Neural cell (in vitro differentiated cells): ENCODE data around the gene PCNX4.

Experiments
- EP300 ChIP-seq: fragments of 450-650 bp; conservative IDR thresholded peaks from 2 replicates; pipeline ENCODE4 v1.6.1; 2014; ENCODE audit warnings: antibody characterized with exemption, mild to moderate bottlenecking, moderate library complexity; ENCODE audit not compliant: poor library complexity, severe bottlenecking
- EZH2 ChIP-seq: fragments of 200-600, 300-800 bp; shearing (Covaris generic), sonication (generic); IDR thresholded peaks from 2 replicates; pipeline ENCODE4 v1.6.1; 2014; ENCODE audit warnings: antibody characterized with exemption, low read length, borderline replicate concordance, mild to moderate bottlenecking; ENCODE audit not compliant: insufficient read depth, poor library complexity, severe bottlenecking
- MXI1 ChIP-seq: fragments of 450-650 bp; conservative IDR thresholded peaks from 2 replicates; pipeline ENCODE4 v1.6.1; 2014; ENCODE audit warnings: antibody characterized with exemption, mild to moderate bottlenecking; ENCODE audit not compliant: poor library complexity, severe bottlenecking
- POLR2AphosphoS5 ChIP-seq: IDR thresholded peaks from 2 replicates; pipeline ENCODE4 v1.6.1; 2012
- RAD21 ChIP-seq: fragments of 450-650 bp; conservative IDR thresholded peaks from 2 replicates; pipeline ENCODE4 v1.6.1; 2014; ENCODE audit warnings: antibody characterized with exemption, mild to moderate bottlenecking, moderate library complexity
- SMC3 ChIP-seq: fragments of 450-650 bp; conservative IDR thresholded peaks from 2 replicates; pipeline ENCODE4 v1.6.1; 2014; ENCODE audit warnings: antibody characterized with exemption, mild to moderate bottlenecking, moderate library complexity; ENCODE audit not compliant: poor library complexity
- TAF1 ChIP-seq: IDR thresholded peaks from 2 replicates; pipeline ENCODE4 v1.6.1; 2012; ENCODE audit warnings: low read depth
- TF ChIP-seq, protein P1 (sequence below): fragments of 450-650 bp; IDR thresholded peaks from 2 replicates; pipeline ENCODE4 v1.5.1; 2014; ENCODE audit warnings: antibody characterized with exemption, mild to moderate bottlenecking, moderate library complexity; ENCODE audit not compliant: poor library complexity, severe bottlenecking
- TF ChIP-seq, protein P2 (sequence below): IDR thresholded peaks from 2 replicates; pipeline ENCODE4 v1.6.1; 2012; ENCODE audit warnings: borderline replicate concordance

DNA sequence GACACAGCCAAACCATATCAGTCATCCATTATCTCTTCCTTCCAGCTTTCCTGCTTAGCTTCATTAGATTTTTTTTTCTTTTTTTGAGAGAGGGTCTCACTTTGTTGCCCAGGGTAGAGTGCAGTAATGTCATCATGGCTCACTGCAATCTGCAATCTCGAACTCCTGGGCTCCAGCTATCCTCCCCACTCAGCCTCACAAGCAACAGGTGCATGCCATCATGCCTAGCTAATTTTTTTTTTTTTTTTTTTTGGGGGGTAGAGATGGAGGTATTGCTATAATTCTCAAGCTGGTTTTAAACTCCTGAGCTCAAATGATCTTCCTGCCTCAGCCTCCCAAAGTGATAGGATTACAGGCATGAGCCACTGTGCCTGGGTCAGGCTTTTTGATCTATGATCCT, 119.0 kb downstream of the PCNX4 start:
- no peak for TF ChIP-seq POLR2AphosphoS5
- no peak for TF ChIP-seq EZH2
- no peak for TF ChIP-seq RAD21
- TF ChIP-seq, protein P1, sequence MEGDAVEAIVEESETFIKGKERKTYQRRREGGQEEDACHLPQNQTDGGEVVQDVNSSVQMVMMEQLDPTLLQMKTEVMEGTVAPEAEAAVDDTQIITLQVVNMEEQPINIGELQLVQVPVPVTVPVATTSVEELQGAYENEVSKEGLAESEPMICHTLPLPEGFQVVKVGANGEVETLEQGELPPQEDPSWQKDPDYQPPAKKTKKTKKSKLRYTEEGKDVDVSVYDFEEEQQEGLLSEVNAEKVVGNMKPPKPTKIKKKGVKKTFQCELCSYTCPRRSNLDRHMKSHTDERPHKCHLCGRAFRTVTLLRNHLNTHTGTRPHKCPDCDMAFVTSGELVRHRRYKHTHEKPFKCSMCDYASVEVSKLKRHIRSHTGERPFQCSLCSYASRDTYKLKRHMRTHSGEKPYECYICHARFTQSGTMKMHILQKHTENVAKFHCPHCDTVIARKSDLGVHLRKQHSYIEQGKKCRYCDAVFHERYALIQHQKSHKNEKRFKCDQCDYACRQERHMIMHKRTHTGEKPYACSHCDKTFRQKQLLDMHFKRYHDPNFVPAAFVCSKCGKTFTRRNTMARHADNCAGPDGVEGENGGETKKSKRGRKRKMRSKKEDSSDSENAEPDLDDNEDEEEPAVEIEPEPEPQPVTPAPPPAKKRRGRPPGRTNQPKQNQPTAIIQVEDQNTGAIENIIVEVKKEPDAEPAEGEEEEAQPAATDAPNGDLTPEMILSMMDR, result no peak
- TF ChIP-seq EP300, result no peak
- no peak for TF ChIP-seq TAF1
- TF ChIP-seq MXI1, result no peak
- TF ChIP-seq, protein P2, sequence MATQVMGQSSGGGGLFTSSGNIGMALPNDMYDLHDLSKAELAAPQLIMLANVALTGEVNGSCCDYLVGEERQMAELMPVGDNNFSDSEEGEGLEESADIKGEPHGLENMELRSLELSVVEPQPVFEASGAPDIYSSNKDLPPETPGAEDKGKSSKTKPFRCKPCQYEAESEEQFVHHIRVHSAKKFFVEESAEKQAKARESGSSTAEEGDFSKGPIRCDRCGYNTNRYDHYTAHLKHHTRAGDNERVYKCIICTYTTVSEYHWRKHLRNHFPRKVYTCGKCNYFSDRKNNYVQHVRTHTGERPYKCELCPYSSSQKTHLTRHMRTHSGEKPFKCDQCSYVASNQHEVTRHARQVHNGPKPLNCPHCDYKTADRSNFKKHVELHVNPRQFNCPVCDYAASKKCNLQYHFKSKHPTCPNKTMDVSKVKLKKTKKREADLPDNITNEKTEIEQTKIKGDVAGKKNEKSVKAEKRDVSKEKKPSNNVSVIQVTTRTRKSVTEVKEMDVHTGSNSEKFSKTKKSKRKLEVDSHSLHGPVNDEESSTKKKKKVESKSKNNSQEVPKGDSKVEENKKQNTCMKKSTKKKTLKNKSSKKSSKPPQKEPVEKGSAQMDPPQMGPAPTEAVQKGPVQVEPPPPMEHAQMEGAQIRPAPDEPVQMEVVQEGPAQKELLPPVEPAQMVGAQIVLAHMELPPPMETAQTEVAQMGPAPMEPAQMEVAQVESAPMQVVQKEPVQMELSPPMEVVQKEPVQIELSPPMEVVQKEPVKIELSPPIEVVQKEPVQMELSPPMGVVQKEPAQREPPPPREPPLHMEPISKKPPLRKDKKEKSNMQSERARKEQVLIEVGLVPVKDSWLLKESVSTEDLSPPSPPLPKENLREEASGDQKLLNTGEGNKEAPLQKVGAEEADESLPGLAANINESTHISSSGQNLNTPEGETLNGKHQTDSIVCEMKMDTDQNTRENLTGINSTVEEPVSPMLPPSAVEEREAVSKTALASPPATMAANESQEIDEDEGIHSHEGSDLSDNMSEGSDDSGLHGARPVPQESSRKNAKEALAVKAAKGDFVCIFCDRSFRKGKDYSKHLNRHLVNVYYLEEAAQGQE, result no peak
- no peak for TF ChIP-seq SMC3
